ENCODE measurements around the gene PKIG. TPM values are rescaled to one million over a fixed set of nuclear protein-coding genes. Genes with fewer than 3 reads are reported as not detected.
A peak's percentile ranks its signal among the peaks of the same experiment; 100 is the strongest.

Gene PKIG
- total and polyA plus RNA-seq, 9 donors: 37.0 to 114 (median 49.9) TPM

GRCh38 chr20:44643596-44644229, 61.3 kb downstream of the PKIG start:
- 44 to 53% (median 49%) methylated on average over 16 of the region's 16 CpGs for WGBS, 3 donors
- TF ChIP-seq CTCF (IDR thresholded peaks at IDR 0.05) (no peak), POLR2A (IDR thresholded peaks at IDR 0.05) (no peak), EP300 (IDR thresholded peaks at IDR 0.05) (no peak)
- Histone ChIP-seq H3K36me3 (no peaks in the 10 kb centered on the region), H3K4me3 (no peak overlapping the region), H3K9me3 (no peaks in the 10 kb centered on the region), H3K4me1 (ENCODE audit: insufficient read depth) (no peaks in the 10 kb centered on the region), H3K27ac (no peak overlapping the region), H3K27me3 (no peaks in the 10 kb centered on the region)
- intact Hi-C loops (cut with DNase I): loop anchor here in 1 of 4 donors (10.0 kb wide), 1 partner anchor 771 kb away; the partner anchor contains the start of gene PIGT
- peak in 3 of 5 donors; percentile 22 to 58 (median 52) for DNase-seq

- Histone ChIP-seq H3K4me3 (no peak overlapping the region), H3K27me3 (no peaks in the 10 kb centered on the region), H3K4me1 (ENCODE audit: insufficient read depth) (no peaks in the 10 kb centered on the region), H3K9me3 (no peaks in the 10 kb centered on the region), H3K27ac (no peak overlapping the region), H3K36me3 (no peaks in the 10 kb centered on the region)
- intact Hi-C loops (cut with DNase I): loop anchor here in 1 of 4 donors (10.0 kb wide), 1 partner anchor 771 kb away; the partner anchor contains the start of gene PIGT
- 82 to 90% (median 85%) methylated on average over 8 of the region's 8 CpGs for WGBS, 3 donors
- no peak for TF ChIP-seq POLR2A (IDR thresholded peaks at IDR 0.05)
- DNase-seq: no peak
Observed at GRCh38 chr20:44644230-44644617, 61.8 kb downstream of the PKIG start.

GRCh38 chr20:44644667-44645131, 62.3 kb downstream of the PKIG start:
- no peak for DNase-seq
- no peak for TF ChIP-seq CTCF (IDR thresholded peaks at IDR 0.05)
- TF ChIP-seq POLR2A (IDR thresholded peaks at IDR 0.05): no peak
- no peak for TF ChIP-seq EP300 (IDR thresholded peaks at IDR 0.05)
- Histone ChIP-seq H3K4me3 (no peak overlapping the region), H3K27me3 (no peaks in the 10 kb centered on the region), H3K4me1 (ENCODE audit: insufficient read depth) (no peaks in the 10 kb centered on the region), H3K27ac (no peak overlapping the region), H3K9me3 (no peaks in the 10 kb centered on the region), H3K36me3 (no peaks in the 10 kb centered on the region)
- 81 to 85% (median 83%) methylated on average over 7 of the region's 7 CpGs for WGBS, 3 donors
- intact Hi-C loops (cut with DNase I): loop anchor here in 1 of 4 donors (10.0 kb wide), 1 partner anchor 770 kb away; the partner anchor contains the start of gene PIGT

- H3K27ac ChIP-seq: no peak overlapping the region
- no peak for TF ChIP-seq EP300 (IDR thresholded peaks at IDR 0.05)
- TF ChIP-seq POLR2A (IDR thresholded peaks at IDR 0.05): no peak
- no peak for TF ChIP-seq CTCF (IDR thresholded peaks at IDR 0.05)
- intact Hi-C loops (cut with DNase I): loop anchor here in 1 of 4 donors (10.0 kb wide), 1 partner anchor 769 kb away; the partner anchor contains the start of gene PIGT
- H3K36me3 ChIP-seq: no peaks in the 10 kb centered on the region
- DNase-seq: no peak
- H3K4me1 ChIP-seq (ENCODE audit: insufficient read depth): no peaks in the 10 kb centered on the region
- no peaks in the 10 kb centered on the region for H3K9me3 ChIP-seq
- no peak overlapping the region for H3K4me3 ChIP-seq
- 36 to 64% (median 44%) methylated on average over 4 of the region's 4 CpGs for WGBS, 3 donors
- H3K27me3 ChIP-seq: no peaks in the 10 kb centered on the region
Observed at GRCh38 chr20:44646023-44646640, 63.8 kb downstream of the PKIG start.

All from ovary (tissue), 9 donors.